ENCODE results near the gene KLF4.

KLF4 gene

GRCh38 chr9:107435415-107435814 is 54.2 kb downstream of the KLF4 start:
- H3K36me3 ChIP-seq (ENCODE audit: control insufficient read depth in 4 of 4, insufficient read depth in 4 of 4, low read length in 3 of 4): no peaks in the 10 kb centered on the region
- no peak for DNase-seq
- no peak overlapping the region for H3K27ac ChIP-seq (ENCODE audit: insufficient read depth in 1 of 2, low read depth in 1 of 2, low read length in 2 of 2, poor library complexity in 1 of 2, severe bottlenecking in 2 of 2)
- H3K9me3 ChIP-seq (ENCODE audit: control extremely low read depth in 1 of 5, control insufficient read depth in 4 of 5, insufficient read depth in 2 of 5, low read depth in 1 of 5, low read length in 4 of 5): no peaks in the 10 kb centered on the region
- H3K4me3 ChIP-seq (ENCODE audit: control insufficient read depth in 1 of 7, extremely low read depth in 1 of 7, insufficient read depth in 4 of 7, low read depth in 2 of 7, low read length in 6 of 7): no peak overlapping the region
- no peaks in the 10 kb centered on the region for H3K4me1 ChIP-seq (ENCODE audit: control extremely low read depth in 1 of 4, control insufficient read depth in 4 of 4, insufficient read depth in 4 of 4, low read length in 3 of 4)
- peaks cover 0 to 6% (median 0%) of the 10 kb centered on the region in 5 experiments for H3K27me3 ChIP-seq (replicated peaks in 2 of 5; ENCODE audit: control insufficient read depth in 4 of 5, insufficient read depth in 5 of 5, low read length in 4 of 5)
- ChIA-PET CTCF (interaction anchor here (1.0 kb wide), 1 partner anchor 9 kb away, joined by 3 read pairs; no protein-coding TSS in a partner anchor), POLR2A (interaction anchor here (0.6 kb wide), 1 partner anchor 39 kb away, joined by 7 read pairs; no protein-coding TSS in a partner anchor)
- no CpG with 5 or more reads among the region's 1 CpG for WGBS (ENCODE audit: insufficient coverage)
